PC-9 (cell line): ENCODE results near the gene GNAL. TPM values are rescaled to one million over a fixed set of nuclear protein-coding genes. Genes with fewer than 3 reads are reported as not detected.

Experiments used
- BruUV-seq: library from RNA; stranded (reverse); fragments of 400-500 nt; replicated peaks from 2 replicates; lab custom pipeline; 2021; lab: Mats Ljungman, UMichigan
- CTCF ChIA-PET: fragments of 300-600 bp; sonication (Branson Sonifier 250); formaldehyde crosslinking; loops from one replicate; lab custom pipeline; 2022; ENCODE audit warnings: antibody characterized with exemption; lab: Charles Lee
- POLR2A ChIA-PET: fragments of 300-600 bp; sonication (Branson Sonifier 250); formaldehyde crosslinking; loops from one replicate; lab custom pipeline; 2022; ENCODE audit warnings: antibody characterized with exemption; ENCODE audit not compliant: unreplicated experiment; lab: Charles Lee
- DNase-seq, 2 experiments: peaks; one replicate each; pipeline versions ENCODE4 v3.0.0 to v3.0.0-alpha.2; 2015 to 2022; ENCODE audit warnings: mixed read lengths in 1 of 2
- H2AFZ ChIP-seq: fragments of 200-600 bp; sonication (generic); 2 replicates; pipeline ENCODE4 v1.8.1; 2017; ENCODE audit warnings: antibody characterized with exemption
- H3F3A ChIP-seq: fragments of 200-600 bp; sonication (generic); 2 replicates; pipeline ENCODE4 v1.8.1; 2017; ENCODE audit warnings: antibody characterized with exemption, mild to moderate bottlenecking, low read depth; ENCODE audit not compliant: insufficient read depth
- H3K27ac ChIP-seq: fragments of 200-600 bp; sonication (generic); 2 replicates; pipeline ENCODE4 v1.6.1; 2016; ENCODE audit warnings: mixed run types
- H3K27me3 ChIP-seq: fragments of 200-600 bp; sonication (generic); 2 replicates; pipeline ENCODE4 v1.6.1; 2016; ENCODE audit warnings: low read depth, mixed run types; ENCODE audit not compliant: insufficient read depth
- H3K36me3 ChIP-seq: fragments of 200-600 bp; sonication (generic); 2 replicates; pipeline ENCODE4 v1.6.1; 2016; ENCODE audit warnings: low read depth, mixed run types
- H3K4me1 ChIP-seq: fragments of 200-600 bp; sonication (generic); replicated peaks from 2 replicates; pipeline ENCODE4 v1.6.1; 2016; ENCODE audit warnings: mixed run types; ENCODE audit not compliant: insufficient read depth
- H3K4me2 ChIP-seq: fragments of 200-600 bp; sonication (generic); 2 replicates; pipeline ENCODE4 v1.6.1; 2017; ENCODE audit warnings: mixed run types
- H3K4me3 ChIP-seq: fragments of 200-600 bp; sonication (generic); 2 replicates; pipeline ENCODE4 v1.6.1; 2016; ENCODE audit warnings: mixed run types
- H3K79me2 ChIP-seq: fragments of 200-600 bp; sonication (generic); 2 replicates; pipeline ENCODE4 v1.6.1; 2017; ENCODE audit warnings: low read depth, mixed run types
- H3K9me2 ChIP-seq: fragments of 200-600 bp; sonication (generic); 2 replicates; pipeline ENCODE4 v1.8.1; 2017; ENCODE audit warnings: mild to moderate bottlenecking; ENCODE audit not compliant: insufficient read depth
- H3K9me3 ChIP-seq: fragments of 200-600 bp; sonication (generic); 2 replicates; pipeline ENCODE4 v1.8.1; 2016; ENCODE audit warnings: low read depth; ENCODE audit not compliant: insufficient read depth
- H4K20me1 ChIP-seq: fragments of 200-600 bp; sonication (generic); 2 replicates; pipeline ENCODE4 v1.8.1; 2017; ENCODE audit not compliant: insufficient read depth
- CTCF ChIP-seq: fragments of 200-600 bp; sonication (generic); conservative IDR thresholded peaks from 2 replicates; pipeline ENCODE4 v1.6.1; 2017; ENCODE audit warnings: mixed run types, antibody characterized with exemption, mild to moderate bottlenecking, moderate library complexity
- EZH2 ChIP-seq: fragments of 200-600 bp; sonication (generic); IDR thresholded peaks from 2 replicates; pipeline ENCODE4 v1.8.0; 2017; ENCODE audit warnings: antibody characterized with exemption, low read depth
- intact Hi-C: fragments of 100-400 bp; cut with micrococcal nuclease; formaldehyde crosslinking; loops from one replicate; pipeline ENCODE4 v1.10.0; 2022; ENCODE audit not compliant: unreplicated experiment
- total RNA-seq: library from RNA; stranded (reverse); gene quantifications from 2 replicates; pipeline ENCODE4 v1.2.3, GENCODE V29; 2021

GNAL gene
- total RNA-seq, 1 experiment from 2014 or later: 3.3 TPM

GRCh38 chr18:11661430-11661829, 27.6 kb upstream of the GNAL start:
- no peaks in the 10 kb centered on the region for H3K9me2 ChIP-seq
- no peaks in the 10 kb centered on the region for H3K4me1 ChIP-seq
- no peak overlapping the region for H3K4me3 ChIP-seq
- H3F3A ChIP-seq: no peaks in the 10 kb centered on the region
- DNase-seq: no peak
- H3K36me3 ChIP-seq: no peaks in the 10 kb centered on the region
- no peak for TF ChIP-seq EZH2
- no peak for TF ChIP-seq CTCF
- no peak overlapping the region for H2AFZ ChIP-seq
- H3K4me2 ChIP-seq: no peak overlapping the region
- intact Hi-C loops: no loop called here
- H3K9me3 ChIP-seq: no peaks in the 10 kb centered on the region
- H3K27ac ChIP-seq: no peak overlapping the region
- BruUV-seq: no TSS peak
- POLR2A ChIA-PET: no interaction called here
- H4K20me1 ChIP-seq: no peaks in the 10 kb centered on the region
- no peaks in the 10 kb centered on the region for H3K79me2 ChIP-seq
- CTCF ChIA-PET: no interaction called here
- H3K27me3 ChIP-seq: peaks cover 95% of the 10 kb centered on the region

- intact Hi-C loops: no loop called here
- H3K27ac ChIP-seq: no peak overlapping the region
- H4K20me1 ChIP-seq: no peaks in the 10 kb centered on the region
- no peaks in the 10 kb centered on the region for H3F3A ChIP-seq
- no peak for DNase-seq
- no peaks in the 10 kb centered on the region for H3K9me3 ChIP-seq
- no peaks in the 10 kb centered on the region for H3K79me2 ChIP-seq
- BruUV-seq: no TSS peak
- no peak overlapping the region for H2AFZ ChIP-seq
- peaks cover 98% of the 10 kb centered on the region for H3K27me3 ChIP-seq
- H3K4me3 ChIP-seq: no peak overlapping the region
- no peaks in the 10 kb centered on the region for H3K36me3 ChIP-seq
- no peaks in the 10 kb centered on the region for H3K4me1 ChIP-seq
- no peak overlapping the region for H3K4me2 ChIP-seq
- ChIA-PET POLR2A (no interaction called here), CTCF (no interaction called here)
- TF ChIP-seq EZH2 (no peak), CTCF (no peak)
- no peaks in the 10 kb centered on the region for H3K9me2 ChIP-seq
These were observed 25.5 kb upstream of the GNAL start for GRCh38 chr18:11663439-11664029.

- no peak overlapping the region for H2AFZ ChIP-seq
- H3K4me2 ChIP-seq: no peak overlapping the region
- BruUV-seq: no TSS peak
- POLR2A ChIA-PET: no interaction called here
- no peak for TF ChIP-seq CTCF
- no peak for TF ChIP-seq EZH2
- peaks cover 98% of the 10 kb centered on the region for H3K27me3 ChIP-seq
- no peaks in the 10 kb centered on the region for H3F3A ChIP-seq
- no peak overlapping the region for H3K4me3 ChIP-seq
- H4K20me1 ChIP-seq: no peaks in the 10 kb centered on the region
- no peaks in the 10 kb centered on the region for H3K9me2 ChIP-seq
- CTCF ChIA-PET: no interaction called here
- H3K36me3 ChIP-seq: no peaks in the 10 kb centered on the region
- H3K9me3 ChIP-seq: no peaks in the 10 kb centered on the region
- no peaks in the 10 kb centered on the region for H3K4me1 ChIP-seq
- no peaks in the 10 kb centered on the region for H3K79me2 ChIP-seq
- H3K27ac ChIP-seq: no peak overlapping the region
- intact Hi-C loops: no loop called here
- no peak for DNase-seq
These were observed 24.8 kb upstream of the GNAL start for GRCh38 chr18:11664286-11664685.
